Neural cell (in vitro differentiated cells): ENCODE results near the gene SMG9. TPM values are rescaled to one million over a fixed set of nuclear protein-coding genes. Genes with fewer than 3 reads are reported as not detected.

Source experiments
- H2AFZ ChIP-seq: fragments of 200-600, 300-800 bp; sonication (generic), shearing (Covaris generic); 2 replicates; pipeline ENCODE4 v1.6.0; 2014; ENCODE audit warnings: low read depth, mild to moderate bottlenecking, antibody characterized with exemption, low read length, moderate library complexity
- H3F3A ChIP-seq: fragments of 200-600 bp; shearing (Covaris generic); 2 replicates; pipeline ENCODE4 v1.6.1; 2016; ENCODE audit warnings: mild to moderate bottlenecking, moderate library complexity, mixed read lengths, antibody characterized with exemption, low read length; ENCODE audit not compliant: insufficient read depth, poor library complexity, severe bottlenecking
- H3K27ac ChIP-seq: fragments of 200-600, 300-800 bp; sonication (generic), shearing (Covaris generic); 2 replicates; pipeline ENCODE4 v1.5.1; 2014; ENCODE audit warnings: mild to moderate bottlenecking, low read length, moderate library complexity
- H3K27me3 ChIP-seq: fragments of 300-800, 200-600 bp; sonication (generic), shearing (Covaris generic); 2 replicates; pipeline ENCODE4 v1.6.0; 2014; ENCODE audit warnings: mild to moderate bottlenecking, low read depth, low read length, moderate library complexity; ENCODE audit not compliant: insufficient read depth
- H3K36me3 ChIP-seq: fragments of 300-800, 200-600 bp; sonication (generic), shearing (Covaris generic); 2 replicates; pipeline ENCODE4 v1.5.1; 2014; ENCODE audit warnings: mild to moderate bottlenecking, antibody characterized with exemption, low read length, moderate library complexity; ENCODE audit not compliant: insufficient read depth
- H3K4me2 ChIP-seq: fragments of 300-800, 200-600 bp; sonication (generic), shearing (Covaris generic); 2 replicates; pipeline ENCODE4 v1.6.0; 2014; ENCODE audit warnings: mild to moderate bottlenecking, low read length
- H3K4me3 ChIP-seq: fragments of 300-800, 200-600 bp; sonication (generic), shearing (Covaris generic); 2 replicates; pipeline ENCODE4 v1.5.1; 2014; ENCODE audit warnings: mild to moderate bottlenecking, low read length, moderate library complexity
- H3K79me2 ChIP-seq: fragments of 200-600 bp; shearing (Covaris generic); replicated peaks from 2 replicates; pipeline ENCODE4 v1.6.0; 2014; ENCODE audit warnings: mild to moderate bottlenecking, low read length, moderate library complexity; ENCODE audit not compliant: insufficient read depth
- H3K9ac ChIP-seq: fragments of 300-800, 200-600 bp; sonication (generic), shearing (Covaris generic); 2 replicates; pipeline ENCODE4 v1.6.1; 2016; ENCODE audit warnings: mild to moderate bottlenecking, low read length, mixed read lengths
- H3K9me2 ChIP-seq: fragments of 200-600 bp; shearing (Covaris generic); 2 replicates; pipeline ENCODE4 v1.6.1; 2016; ENCODE audit warnings: mild to moderate bottlenecking, low read length, mixed read lengths; ENCODE audit not compliant: insufficient read depth
- H3K9me3 ChIP-seq: fragments of 200-600, 300-800 bp; sonication (generic), shearing (Covaris generic); 2 replicates; pipeline ENCODE4 v1.6.1; 2016; ENCODE audit warnings: mild to moderate bottlenecking, mixed run types, low read length, moderate library complexity, mixed read lengths
- H4K20me1 ChIP-seq: fragments of 200-600 bp; shearing (Covaris generic); 2 replicates; pipeline ENCODE4 v1.6.1; 2016; ENCODE audit warnings: mild to moderate bottlenecking, mixed run types; ENCODE audit not compliant: insufficient read depth
- EP300 ChIP-seq: fragments of 450-650 bp; conservative IDR thresholded peaks from 2 replicates; pipeline ENCODE4 v1.6.1; 2014; ENCODE audit warnings: antibody characterized with exemption, mild to moderate bottlenecking, moderate library complexity; ENCODE audit not compliant: poor library complexity, severe bottlenecking
- EZH2 ChIP-seq: fragments of 200-600, 300-800 bp; shearing (Covaris generic), sonication (generic); IDR thresholded peaks from 2 replicates; pipeline ENCODE4 v1.6.1; 2014; ENCODE audit warnings: antibody characterized with exemption, low read length, borderline replicate concordance, mild to moderate bottlenecking; ENCODE audit not compliant: insufficient read depth, poor library complexity, severe bottlenecking
- MXI1 ChIP-seq: fragments of 450-650 bp; conservative IDR thresholded peaks from 2 replicates; pipeline ENCODE4 v1.6.1; 2014; ENCODE audit warnings: antibody characterized with exemption, mild to moderate bottlenecking; ENCODE audit not compliant: poor library complexity, severe bottlenecking
- POLR2AphosphoS5 ChIP-seq: IDR thresholded peaks from 2 replicates; pipeline ENCODE4 v1.6.1; 2012
- RAD21 ChIP-seq: fragments of 450-650 bp; conservative IDR thresholded peaks from 2 replicates; pipeline ENCODE4 v1.6.1; 2014; ENCODE audit warnings: antibody characterized with exemption, mild to moderate bottlenecking, moderate library complexity
- REST ChIP-seq: IDR thresholded peaks from 2 replicates; pipeline ENCODE4 v1.6.1; 2012; ENCODE audit warnings: borderline replicate concordance
- SMC3 ChIP-seq: fragments of 450-650 bp; conservative IDR thresholded peaks from 2 replicates; pipeline ENCODE4 v1.6.1; 2014; ENCODE audit warnings: antibody characterized with exemption, mild to moderate bottlenecking, moderate library complexity; ENCODE audit not compliant: poor library complexity
- TAF1 ChIP-seq: IDR thresholded peaks from 2 replicates; pipeline ENCODE4 v1.6.1; 2012; ENCODE audit warnings: low read depth
- polyA plus RNA-seq: library from polyadenylated mRNA; depleted of rRNA; stranded (reverse); fragments of >200 nt; gene quantifications from 2 replicates; pipeline ENCODE4 v1.2.3, GENCODE V29; 2014
- TF ChIP-seq, protein P1 (sequence below): fragments of 450-650 bp; IDR thresholded peaks from 2 replicates; pipeline ENCODE4 v1.5.1; 2014; ENCODE audit warnings: antibody characterized with exemption, mild to moderate bottlenecking, moderate library complexity; ENCODE audit not compliant: poor library complexity, severe bottlenecking

SMG9 gene
- polyA plus RNA-seq, 1 donor from 2014 or later, result 33.0 TPM

GRCh38 chr19:43695985-43696704 is 58.6 kb downstream of the SMG9 start:
- no peaks in the 10 kb centered on the region for H3K9me2 ChIP-seq
- H3K36me3 ChIP-seq, result no peaks in the 10 kb centered on the region
- H3K9me3 ChIP-seq, result peaks cover 9% of the 10 kb centered on the region
- H3K79me2 ChIP-seq, result no peaks in the 10 kb centered on the region
- H4K20me1 ChIP-seq, result no peaks in the 10 kb centered on the region
- no peak for TF ChIP-seq TAF1
- no peak for TF ChIP-seq EP300
- no peak for TF ChIP-seq EZH2
- no peak for TF ChIP-seq SMC3
- no peak for TF ChIP-seq REST
- no peak for TF ChIP-seq POLR2AphosphoS5
- no peak for TF ChIP-seq RAD21
- TF ChIP-seq MXI1, result no peak
- TF ChIP-seq, protein P1, sequence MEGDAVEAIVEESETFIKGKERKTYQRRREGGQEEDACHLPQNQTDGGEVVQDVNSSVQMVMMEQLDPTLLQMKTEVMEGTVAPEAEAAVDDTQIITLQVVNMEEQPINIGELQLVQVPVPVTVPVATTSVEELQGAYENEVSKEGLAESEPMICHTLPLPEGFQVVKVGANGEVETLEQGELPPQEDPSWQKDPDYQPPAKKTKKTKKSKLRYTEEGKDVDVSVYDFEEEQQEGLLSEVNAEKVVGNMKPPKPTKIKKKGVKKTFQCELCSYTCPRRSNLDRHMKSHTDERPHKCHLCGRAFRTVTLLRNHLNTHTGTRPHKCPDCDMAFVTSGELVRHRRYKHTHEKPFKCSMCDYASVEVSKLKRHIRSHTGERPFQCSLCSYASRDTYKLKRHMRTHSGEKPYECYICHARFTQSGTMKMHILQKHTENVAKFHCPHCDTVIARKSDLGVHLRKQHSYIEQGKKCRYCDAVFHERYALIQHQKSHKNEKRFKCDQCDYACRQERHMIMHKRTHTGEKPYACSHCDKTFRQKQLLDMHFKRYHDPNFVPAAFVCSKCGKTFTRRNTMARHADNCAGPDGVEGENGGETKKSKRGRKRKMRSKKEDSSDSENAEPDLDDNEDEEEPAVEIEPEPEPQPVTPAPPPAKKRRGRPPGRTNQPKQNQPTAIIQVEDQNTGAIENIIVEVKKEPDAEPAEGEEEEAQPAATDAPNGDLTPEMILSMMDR, result no peak
- no peak overlapping the region for H3K9ac ChIP-seq
- H3K4me3 ChIP-seq, result no peak overlapping the region
- H2AFZ ChIP-seq, result no peak overlapping the region
- H3K4me2 ChIP-seq, result no peak overlapping the region
- H3K27me3 ChIP-seq, result no peaks in the 10 kb centered on the region
- no peak overlapping the region for H3K27ac ChIP-seq
- no peaks in the 10 kb centered on the region for H3F3A ChIP-seq

DNA sequence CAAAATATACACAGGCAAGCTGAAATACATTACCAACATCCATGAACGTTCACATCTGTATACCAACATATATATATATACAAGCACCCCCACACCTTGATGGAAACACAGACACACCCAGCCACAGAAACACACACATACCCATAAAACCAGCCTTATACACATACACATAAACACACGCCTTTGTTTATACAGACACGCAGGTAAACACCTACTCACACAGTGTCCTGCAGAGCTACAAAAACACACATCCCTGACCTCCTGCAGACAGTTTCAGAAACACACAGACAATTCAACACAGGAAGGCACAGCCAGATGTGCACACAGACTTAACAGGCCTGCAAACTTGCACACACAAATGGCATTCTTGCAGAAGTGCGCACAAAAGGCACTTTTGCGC is 60.2 kb downstream of the SMG9 start:
- no peak overlapping the region for H3K27ac ChIP-seq
- TF ChIP-seq MXI1 (no peak), EZH2 (no peak), EP300 (no peak), REST (no peak), RAD21 (no peak), POLR2AphosphoS5 (no peak), SMC3 (no peak), TAF1 (no peak)
- TF ChIP-seq, protein P1, result no peak
- H3K9me2 ChIP-seq, result no peaks in the 10 kb centered on the region

More for the DNA sequence above, 60.2 kb downstream of the SMG9 start:
- no peaks in the 10 kb centered on the region for H3F3A ChIP-seq
- H4K20me1 ChIP-seq, result no peaks in the 10 kb centered on the region
- H3K9me3 ChIP-seq, result peaks cover 9% of the 10 kb centered on the region
- H3K79me2 ChIP-seq, result no peaks in the 10 kb centered on the region
- no peak overlapping the region for H2AFZ ChIP-seq
- H3K4me3 ChIP-seq, result no peak overlapping the region
- no peak overlapping the region for H3K4me2 ChIP-seq
- no peak overlapping the region for H3K9ac ChIP-seq
- H3K36me3 ChIP-seq, result no peaks in the 10 kb centered on the region
- no peaks in the 10 kb centered on the region for H3K27me3 ChIP-seq
